Measurements from ENCODE around the gene CDC42BPA.

CDC42BPA gene

DNA sequence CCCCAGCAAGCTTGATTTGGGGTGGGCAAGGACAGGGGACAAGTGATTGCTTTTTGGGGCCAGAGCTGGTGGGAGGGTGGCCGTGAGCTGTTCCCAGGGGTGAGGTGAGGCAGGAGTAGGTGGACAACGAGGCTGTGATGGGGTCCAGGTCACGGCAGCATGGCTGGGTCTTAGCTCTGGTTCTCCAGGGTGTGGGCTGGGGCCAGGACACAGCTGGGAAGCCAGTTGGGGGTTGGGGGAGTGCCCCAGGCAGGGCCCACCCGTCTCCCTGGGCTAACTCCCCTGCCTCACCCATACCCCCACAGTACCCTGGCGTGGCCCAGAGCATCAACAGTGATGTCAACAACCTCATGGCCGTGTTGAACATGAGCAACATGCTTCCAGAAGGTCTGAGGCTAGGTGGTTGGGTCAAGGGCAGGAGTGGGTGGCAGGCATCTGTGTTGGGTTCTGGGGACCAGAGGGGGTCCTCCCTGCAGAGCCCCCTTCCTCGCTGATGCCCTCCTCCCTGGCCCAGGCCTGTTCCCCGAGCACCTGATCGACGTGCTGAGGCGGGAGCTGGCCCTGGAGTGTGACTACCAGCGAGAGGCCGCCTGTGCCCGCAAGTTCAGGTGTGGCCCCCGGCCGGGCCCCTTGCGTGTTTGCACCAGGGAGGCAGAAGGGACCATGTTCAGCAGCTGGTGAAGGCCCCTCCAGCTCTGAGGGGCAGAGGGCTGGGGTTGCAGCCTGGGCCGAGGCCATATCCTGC, 334.9 kb downstream of the CDC42BPA start:
- H3K9ac ChIP-seq (ENCODE audit: low read depth, low read length) = no peak overlapping the region
- no peak overlapping the region for H3K27ac ChIP-seq (ENCODE audit: low read depth, low read length)
- H3K4me1 ChIP-seq (ENCODE audit: control insufficient read depth, insufficient read depth, low read length) = peaks cover 5% of the 10 kb centered on the region; the same call in 1 of the 2 replicates
- H3K9me3 ChIP-seq (ENCODE audit: control insufficient read depth, insufficient read depth, low read length) = no peaks in the 10 kb centered on the region
- H3K36me3 ChIP-seq (ENCODE audit: control insufficient read depth, insufficient read depth, low read length) = peaks cover 20% of the 10 kb centered on the region
- H3K4me3 ChIP-seq (ENCODE audit: low read depth, low read length) = no peak overlapping the region
- no peaks in the 10 kb centered on the region for H3K27me3 ChIP-seq (ENCODE audit: control insufficient read depth, insufficient read depth, low read length)

DNA sequence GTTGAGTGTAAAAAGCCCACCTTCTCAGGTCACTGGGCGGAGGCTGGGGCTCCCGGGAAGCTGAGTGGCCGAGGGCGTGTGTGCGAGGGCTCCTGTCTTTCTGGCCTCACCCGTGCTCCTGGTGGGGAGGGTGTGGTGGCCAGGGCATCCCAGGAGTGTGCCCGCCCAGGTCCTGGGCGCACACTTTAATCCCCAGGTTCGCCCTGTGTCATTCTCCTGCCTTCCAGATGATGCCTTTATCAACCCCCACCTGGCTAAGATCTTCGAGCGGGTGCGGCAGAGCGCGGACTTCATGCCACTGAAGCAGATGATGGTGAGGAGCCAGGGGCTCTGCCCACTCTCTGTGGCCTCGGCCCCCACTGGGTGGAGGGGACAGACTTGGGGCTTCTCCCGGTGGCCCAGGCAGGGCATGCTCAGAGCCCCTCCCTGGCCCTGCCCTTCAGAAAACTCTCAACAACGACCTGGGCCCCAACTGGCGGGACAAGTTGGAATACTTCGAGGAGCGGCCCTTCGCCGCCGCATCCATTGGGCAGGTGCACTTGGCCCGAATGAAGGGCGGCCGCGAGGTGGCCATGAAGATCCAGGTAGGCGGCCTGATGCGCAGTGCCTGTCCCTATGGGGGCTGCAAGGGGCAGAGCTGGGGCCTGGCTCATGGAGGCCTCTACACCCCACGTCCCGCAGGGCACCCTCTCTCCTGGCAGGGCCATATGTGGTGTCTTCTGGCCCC, 335.7 kb downstream of the CDC42BPA start:
- Histone ChIP-seq H3K9ac (ENCODE audit: low read depth, low read length) (no peak overlapping the region), H3K9me3 (ENCODE audit: control insufficient read depth, insufficient read depth, low read length) (no peaks in the 10 kb centered on the region), H3K4me3 (ENCODE audit: low read depth, low read length) (no peak overlapping the region), H3K27me3 (ENCODE audit: control insufficient read depth, insufficient read depth, low read length) (no peaks in the 10 kb centered on the region), H3K4me1 (ENCODE audit: control insufficient read depth, insufficient read depth, low read length) (no peaks in the 10 kb centered on the region), H3K36me3 (ENCODE audit: control insufficient read depth, insufficient read depth, low read length) (peaks cover 21% of the 10 kb centered on the region), H3K27ac (ENCODE audit: low read depth, low read length) (no peak overlapping the region)

DNA sequence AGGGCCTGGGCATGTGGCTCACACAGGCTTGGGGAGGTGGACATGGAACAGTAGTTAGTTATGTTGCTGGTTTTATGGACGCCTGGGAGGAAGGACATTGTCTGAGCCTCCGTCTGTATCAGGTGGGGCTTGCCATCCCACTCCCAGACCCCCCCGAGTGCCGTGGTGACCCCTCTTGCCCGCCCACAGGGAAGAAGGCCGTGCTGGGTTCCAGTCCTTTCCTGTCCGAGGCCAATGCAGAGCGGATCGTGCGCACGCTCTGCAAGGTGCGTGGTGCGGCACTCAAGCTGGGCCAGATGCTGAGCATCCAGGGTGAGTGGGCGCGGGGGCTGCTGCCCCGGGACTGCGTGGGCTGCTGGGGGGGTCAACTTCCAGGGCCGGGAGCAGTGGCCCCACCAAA, 336.5 kb downstream of the CDC42BPA start:
- Histone ChIP-seq H3K4me3 (ENCODE audit: low read depth, low read length) (no peak overlapping the region), H3K9ac (ENCODE audit: low read depth, low read length) (no peak overlapping the region), H3K27me3 (ENCODE audit: control insufficient read depth, insufficient read depth, low read length) (no peaks in the 10 kb centered on the region), H3K27ac (ENCODE audit: low read depth, low read length) (no peak overlapping the region), H3K4me1 (ENCODE audit: control insufficient read depth, insufficient read depth, low read length) (no peaks in the 10 kb centered on the region), H3K36me3 (ENCODE audit: control insufficient read depth, insufficient read depth, low read length) (peaks cover 13% of the 10 kb centered on the region), H3K9me3 (ENCODE audit: control insufficient read depth, insufficient read depth, low read length) (no peaks in the 10 kb centered on the region)

DNA sequence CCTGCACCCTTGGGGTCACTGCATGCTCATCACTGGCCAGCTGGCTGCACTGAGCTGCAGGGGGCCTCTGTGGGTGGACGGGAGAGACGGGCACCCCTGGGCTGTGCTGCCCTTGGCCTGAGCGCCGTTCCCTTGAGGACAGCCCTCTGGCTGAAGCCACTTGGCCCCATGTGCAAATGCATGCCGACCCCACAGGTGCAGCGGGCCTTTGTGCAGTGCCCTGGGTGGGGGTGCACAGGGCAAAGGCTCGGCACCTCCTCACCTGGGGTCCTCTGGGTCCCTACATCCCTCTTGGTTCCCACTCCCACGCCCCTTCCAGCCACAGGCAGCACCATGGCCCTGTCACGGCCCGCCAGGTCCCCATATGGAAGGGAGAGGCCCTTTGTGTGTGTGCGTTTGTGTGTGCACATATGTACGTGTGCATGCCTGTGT, 336.9 kb downstream of the CDC42BPA start:
- Histone ChIP-seq H3K9ac (ENCODE audit: low read depth, low read length) (no peak overlapping the region), H3K9me3 (ENCODE audit: control insufficient read depth, insufficient read depth, low read length) (no peaks in the 10 kb centered on the region), H3K4me1 (ENCODE audit: control insufficient read depth, insufficient read depth, low read length) (no peaks in the 10 kb centered on the region), H3K4me3 (ENCODE audit: low read depth, low read length) (no peak overlapping the region), H3K36me3 (ENCODE audit: control insufficient read depth, insufficient read depth, low read length) (peaks cover 9% of the 10 kb centered on the region; the same call in 1 of the 2 replicates), H3K27ac (ENCODE audit: low read depth, low read length) (no peak overlapping the region), H3K27me3 (ENCODE audit: control insufficient read depth, insufficient read depth, low read length) (no peaks in the 10 kb centered on the region)

DNA sequence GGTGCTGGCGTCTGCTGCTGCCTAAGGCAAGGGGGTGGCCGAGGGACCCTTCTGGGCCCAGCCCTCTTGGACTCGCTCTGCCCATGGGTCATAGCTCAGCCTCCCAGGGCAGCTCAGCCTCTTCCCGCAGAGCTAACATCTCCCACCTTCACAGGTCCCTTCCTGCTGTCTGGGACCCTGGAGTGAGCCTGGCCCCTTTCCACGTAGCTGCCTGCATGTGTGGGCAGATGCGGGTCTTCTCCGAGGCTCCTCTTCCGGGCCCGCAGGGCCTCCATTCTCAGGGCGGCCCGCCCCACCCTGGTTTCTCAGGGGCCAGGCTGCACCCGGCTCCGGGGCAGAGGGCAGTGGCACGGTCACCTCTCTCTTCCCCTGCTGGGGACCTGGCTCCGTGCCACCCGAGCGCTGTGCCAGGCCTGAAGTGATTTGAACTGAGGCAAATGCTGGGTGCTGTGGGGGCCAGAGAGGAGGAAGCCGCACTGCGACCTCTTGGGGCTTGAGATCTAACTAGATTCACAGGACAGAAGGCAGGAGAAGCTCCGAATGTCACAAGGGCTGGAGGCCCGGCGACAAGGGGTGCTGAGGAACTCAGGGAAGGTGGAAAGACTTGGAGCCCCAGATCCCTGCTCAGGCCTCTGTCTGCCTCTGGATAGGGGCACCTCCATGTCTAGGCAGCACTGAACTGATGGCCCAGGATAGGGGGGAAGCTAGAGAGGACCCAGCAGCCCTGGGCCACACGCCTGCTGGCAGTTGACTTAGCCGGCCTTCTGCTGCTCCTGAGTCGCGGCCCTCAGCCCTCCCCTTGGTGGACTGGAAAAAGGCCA, 337.5 kb downstream of the CDC42BPA start:
- H3K4me3 ChIP-seq (ENCODE audit: low read depth, low read length) = no peak overlapping the region
- no peaks in the 10 kb centered on the region for H3K27me3 ChIP-seq (ENCODE audit: control insufficient read depth, insufficient read depth, low read length)
- H3K36me3 ChIP-seq (ENCODE audit: control insufficient read depth, insufficient read depth, low read length) = 0 out of 2 replicates have a peak, but pooled peaks cover 4% of the 10 kb centered on the region
- no peaks in the 10 kb centered on the region for H3K9me3 ChIP-seq (ENCODE audit: control insufficient read depth, insufficient read depth, low read length)
- H3K9ac ChIP-seq (ENCODE audit: low read depth, low read length) = no peak overlapping the region
- H3K4me1 ChIP-seq (ENCODE audit: control insufficient read depth, insufficient read depth, low read length) = no peaks in the 10 kb centered on the region
- no peak overlapping the region for H3K27ac ChIP-seq (ENCODE audit: low read depth, low read length)

DNA sequence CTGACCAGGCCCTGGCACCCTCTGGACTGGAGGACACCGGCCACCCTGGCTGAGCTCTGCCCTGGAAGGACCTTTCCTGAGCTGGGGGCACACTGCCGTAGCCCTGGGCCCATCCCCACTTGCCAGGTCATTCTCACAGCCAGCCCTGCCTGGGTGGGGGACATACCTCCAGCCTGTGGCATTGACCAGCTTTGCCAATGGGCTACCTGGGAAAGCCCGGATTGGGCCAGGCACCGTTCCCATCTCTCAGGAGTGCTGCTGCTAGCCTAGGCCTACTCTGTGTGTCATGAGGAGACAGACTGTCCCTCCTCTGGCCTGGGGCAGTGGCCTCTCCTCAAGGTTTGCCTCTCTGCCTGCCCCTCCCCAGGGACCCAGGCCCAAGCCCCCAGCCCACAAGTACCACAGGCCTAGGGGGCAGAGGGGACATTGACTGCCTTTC, 338.2 kb downstream of the CDC42BPA start:
- Histone ChIP-seq H3K9ac (ENCODE audit: low read depth, low read length) (no peak overlapping the region), H3K27me3 (ENCODE audit: control insufficient read depth, insufficient read depth, low read length) (no peaks in the 10 kb centered on the region), H3K4me1 (ENCODE audit: control insufficient read depth, insufficient read depth, low read length) (no peaks in the 10 kb centered on the region), H3K9me3 (ENCODE audit: control insufficient read depth, insufficient read depth, low read length) (no peaks in the 10 kb centered on the region), H3K4me3 (ENCODE audit: low read depth, low read length) (no peak overlapping the region), H3K36me3 (ENCODE audit: control insufficient read depth, insufficient read depth, low read length) (0 out of 2 replicates have a peak, but pooled peaks cover 4% of the 10 kb centered on the region), H3K27ac (ENCODE audit: low read depth, low read length) (no peak overlapping the region)

DNA sequence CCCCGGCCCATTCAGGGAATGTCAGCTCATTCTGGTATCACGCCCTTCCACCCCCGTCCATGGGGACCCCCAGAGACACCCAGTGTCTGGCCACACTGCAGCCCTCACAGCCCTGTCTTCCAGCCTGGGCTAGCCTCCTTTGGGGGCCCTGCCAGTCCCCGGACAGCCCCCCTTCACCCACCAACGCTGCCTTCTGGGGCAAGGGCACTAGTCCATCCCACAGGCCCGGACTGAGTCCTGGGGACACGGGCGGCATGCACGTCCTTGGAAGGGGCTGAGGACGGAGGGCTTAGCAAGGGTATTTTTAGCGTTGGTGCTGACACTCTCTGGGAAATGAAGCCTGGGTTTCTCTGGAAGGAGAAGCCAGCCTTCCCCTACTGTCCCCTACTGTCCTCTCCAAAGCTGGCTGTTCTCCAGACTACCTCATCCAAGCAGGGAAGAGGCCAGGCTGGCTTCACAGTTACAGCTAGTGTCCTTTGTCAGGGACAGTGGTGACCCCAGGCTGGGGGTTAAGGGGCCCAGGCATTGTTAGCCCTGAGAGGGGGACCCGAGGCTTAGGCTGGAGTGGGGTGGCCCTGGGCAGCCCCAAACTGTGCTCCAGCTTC, 338.7 kb downstream of the CDC42BPA start:
- Histone ChIP-seq H3K4me3 (ENCODE audit: low read depth, low read length) (no peak overlapping the region), H3K27ac (ENCODE audit: low read depth, low read length) (no peak overlapping the region), H3K36me3 (ENCODE audit: control insufficient read depth, insufficient read depth, low read length) (0 out of 2 replicates have a peak, but pooled peaks cover 7% of the 10 kb centered on the region), H3K9ac (ENCODE audit: low read depth, low read length) (no peak overlapping the region), H3K9me3 (ENCODE audit: control insufficient read depth, insufficient read depth, low read length) (no peaks in the 10 kb centered on the region), H3K27me3 (ENCODE audit: control insufficient read depth, insufficient read depth, low read length) (no peaks in the 10 kb centered on the region), H3K4me1 (ENCODE audit: control insufficient read depth, insufficient read depth, low read length) (no peaks in the 10 kb centered on the region)

DNA sequence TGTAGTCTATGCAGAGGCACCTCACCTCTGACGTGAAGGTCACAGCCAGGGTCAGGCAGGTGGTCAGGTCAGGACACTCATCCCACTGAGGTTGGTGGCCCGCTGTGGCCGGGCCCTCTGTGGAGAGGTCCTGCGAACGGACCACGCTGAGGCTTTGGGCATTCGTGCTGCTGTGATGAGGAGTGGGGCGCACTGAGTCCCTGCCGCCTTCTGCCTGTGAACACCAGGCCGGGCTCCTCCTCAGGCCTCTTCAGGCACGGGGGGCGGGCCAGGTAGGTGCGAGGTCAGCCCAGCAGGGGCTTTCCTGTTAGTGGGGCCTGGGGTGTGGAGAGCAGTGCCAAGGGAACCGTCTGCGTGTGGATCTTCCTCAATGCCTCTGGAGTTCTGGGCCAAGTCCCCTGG, 339.2 kb downstream of the CDC42BPA start:
- Histone ChIP-seq H3K9me3 (ENCODE audit: control insufficient read depth, insufficient read depth, low read length) (no peaks in the 10 kb centered on the region), H3K27ac (ENCODE audit: low read depth, low read length) (no peak overlapping the region), H3K27me3 (ENCODE audit: control insufficient read depth, insufficient read depth, low read length) (no peaks in the 10 kb centered on the region), H3K9ac (ENCODE audit: low read depth, low read length) (no peak overlapping the region), H3K36me3 (ENCODE audit: control insufficient read depth, insufficient read depth, low read length) (0 out of 2 replicates have a peak, but pooled peaks cover 7% of the 10 kb centered on the region), H3K4me3 (ENCODE audit: low read depth, low read length) (no peak overlapping the region), H3K4me1 (ENCODE audit: control insufficient read depth, insufficient read depth, low read length) (no peaks in the 10 kb centered on the region; the same call in 1 of the 2 replicates)

DNA sequence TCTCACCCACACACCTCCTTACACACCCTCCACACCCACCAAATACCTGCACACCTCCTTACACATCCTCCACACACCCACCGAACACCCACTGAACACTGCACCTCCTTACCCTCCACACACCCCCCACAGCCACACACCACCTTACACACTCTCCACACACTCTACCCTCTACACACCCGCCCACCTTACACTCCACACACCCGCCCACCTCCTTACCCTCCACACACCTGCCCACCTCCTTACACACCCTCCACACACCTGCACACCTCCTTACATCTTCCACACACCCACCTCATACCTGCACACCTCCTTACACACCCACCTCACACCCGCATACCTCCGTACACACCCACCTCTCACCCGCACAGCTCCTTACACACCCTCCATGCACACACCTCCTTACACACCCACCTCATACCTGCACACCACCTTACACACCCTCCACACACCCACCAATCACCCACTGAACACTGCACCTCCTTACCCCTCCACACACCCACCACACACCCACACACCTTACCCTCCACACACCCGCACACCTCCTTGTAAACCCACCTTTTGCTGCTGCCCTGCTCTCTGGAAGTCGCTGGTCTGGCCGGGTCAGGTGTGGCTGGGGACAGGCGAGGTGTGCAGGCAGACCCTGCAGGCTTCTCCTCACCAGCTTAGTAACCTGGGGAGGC, 339.7 kb downstream of the CDC42BPA start:
- no peak overlapping the region for H3K27ac ChIP-seq (ENCODE audit: low read depth, low read length)
- H3K27me3 ChIP-seq (ENCODE audit: control insufficient read depth, insufficient read depth, low read length) = no peaks in the 10 kb centered on the region
- H3K4me3 ChIP-seq (ENCODE audit: low read depth, low read length) = no peak overlapping the region
- H3K4me1 ChIP-seq (ENCODE audit: control insufficient read depth, insufficient read depth, low read length) = no peaks in the 10 kb centered on the region; the same call in 1 of the 2 replicates
- no peaks in the 10 kb centered on the region for H3K9me3 ChIP-seq (ENCODE audit: control insufficient read depth, insufficient read depth, low read length)
- no peak overlapping the region for H3K9ac ChIP-seq (ENCODE audit: low read depth, low read length)
- H3K36me3 ChIP-seq (ENCODE audit: control insufficient read depth, insufficient read depth, low read length) = 0 out of 2 replicates have a peak, but pooled peaks cover 7% of the 10 kb centered on the region

Measured in HUES48 (cell line).